AG09309 (cell line): ENCODE measurements around the gene DCDC2B.

ENCODE experiments used
- DNase-seq: peaks from one replicate; pipeline ENCODE4 v3.0.0-alpha.2; 2010; ENCODE audit warnings: low read depth
- H3K4me3 ChIP-seq: 2 replicates; pipeline ENCODE4 v1.5.1; 2011; ENCODE audit warnings: mild to moderate bottlenecking, low read depth, low read length, moderate library complexity; ENCODE audit not compliant: control insufficient read depth
- CTCF ChIP-seq: IDR thresholded peaks from 2 replicates; pipeline ENCODE4 v1.5.1; 2011; ENCODE audit warnings: mild to moderate bottlenecking, low read depth, low read length, inconsistent platforms; ENCODE audit not compliant: insufficient read depth, control insufficient read depth; ENCODE audit errors: missing control alignments

Gene DCDC2B

DNA sequence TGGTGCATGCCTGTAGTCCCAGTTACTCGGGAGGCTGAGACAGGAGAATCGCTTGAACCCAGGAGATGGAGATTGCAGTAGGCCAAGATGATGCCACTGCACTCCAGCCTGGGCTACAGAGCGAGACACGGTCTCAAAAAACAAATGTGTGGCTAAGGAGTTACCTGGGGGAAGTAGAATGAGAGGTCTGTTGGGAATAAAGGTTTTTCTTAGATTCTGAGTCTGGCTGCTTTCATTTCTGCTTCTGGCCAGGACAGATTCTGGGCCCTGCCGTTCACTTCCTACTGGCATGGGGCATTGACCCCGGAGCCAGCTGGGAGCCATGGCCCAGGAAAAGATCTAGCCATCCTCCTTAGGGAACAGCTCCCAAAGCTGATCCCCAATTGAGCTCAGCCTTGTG lies 420 bp upstream of the DCDC2B start:
- no peak for DNase-seq

DNA sequence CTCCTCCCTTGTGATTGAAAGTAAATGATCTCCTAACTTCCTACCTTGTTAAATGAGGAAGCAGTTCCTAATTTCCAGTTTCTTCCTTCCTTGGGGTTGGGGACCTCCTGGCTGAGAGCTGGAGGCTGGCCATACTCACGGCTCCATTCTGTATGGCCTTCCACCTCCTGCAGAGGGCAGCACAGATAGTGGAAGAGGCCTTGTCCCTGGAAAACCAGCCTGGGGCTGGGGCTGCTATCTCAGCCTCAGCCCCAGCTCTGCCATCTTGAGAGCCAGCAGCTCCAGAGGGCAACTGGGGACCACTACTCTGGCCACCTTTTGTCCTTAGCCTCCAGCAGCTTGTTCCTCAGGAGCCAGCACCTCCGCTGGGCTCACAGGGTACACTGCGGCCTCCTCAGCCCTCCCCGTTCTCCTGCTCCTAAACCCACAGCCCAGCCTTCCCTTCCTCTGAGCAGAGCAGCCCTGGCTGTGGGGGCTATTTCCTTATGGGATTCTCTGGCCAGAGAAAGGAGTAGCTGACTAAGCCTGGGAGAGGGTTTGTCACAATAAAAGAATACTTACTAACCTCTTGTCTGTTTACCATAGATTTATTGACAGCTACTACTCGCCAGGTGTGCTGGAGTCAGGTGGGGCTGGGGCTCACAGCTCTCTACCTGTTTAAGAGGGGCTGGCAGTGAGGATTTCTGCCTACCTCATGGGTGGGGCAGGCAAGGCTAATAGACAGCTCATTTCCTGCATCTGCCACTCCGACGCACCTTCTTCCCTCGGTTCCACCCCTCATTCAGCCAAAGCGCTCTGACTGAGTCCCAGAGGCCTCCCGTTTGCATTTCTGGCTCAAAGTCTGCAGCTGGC lies 7.0 kb downstream of the DCDC2B start:
- no peak for DNase-seq
- peak; percentile 88 for TF ChIP-seq CTCF

More for the DNA sequence above, 420 bp upstream of the DCDC2B start:
- no peak for TF ChIP-seq CTCF
- no peak overlapping the region for H3K4me3 ChIP-seq

GRCh38 chr1:32216566-32216965 lies 7.7 kb downstream of the DCDC2B start:
- no peak overlapping the region for H3K4me3 ChIP-seq
- no peak for DNase-seq
- TF ChIP-seq CTCF = no peak

More for the DNA sequence above, 7.0 kb downstream of the DCDC2B start:
- no peak overlapping the region for H3K4me3 ChIP-seq

GRCh38 chr1:32219022-32219421 lies 10.1 kb downstream of the DCDC2B start:
- H3K4me3 ChIP-seq = no peak overlapping the region
- DNase-seq = no peak

GRCh38 chr1:32220746-32221580 lies 12.1 kb downstream of the DCDC2B start:
- TF ChIP-seq CTCF = no peak
- H3K4me3 ChIP-seq = peak overlapping the region; percentile 88
- DNase-seq = no peak

More at GRCh38 chr1:32219022-32219421, 10.1 kb downstream of the DCDC2B start:
- TF ChIP-seq CTCF = no peak

GRCh38 chr1:32221581-32221979 lies 12.7 kb downstream of the DCDC2B start:
- H3K4me3 ChIP-seq = peak overlapping the region; percentile 88
- TF ChIP-seq CTCF = no peak
- DNase-seq = no peak
